Ovary (tissue), 9 donors: ENCODE measurements around the gene SCN1A. TPM values are rescaled to one million over a fixed set of nuclear protein-coding genes. Genes with fewer than 3 reads are reported as not detected.

ENCODE experiments used
- DNase-seq, 5 donors: peaks; one replicate each; pipeline ENCODE4 v3.0.0-alpha.2; 2019 to 2020
- H3K27ac ChIP-seq, 2 donors: fragments of 200-600 bp; one replicate each; pipeline versions ENCODE4 v1.5.1 to v1.8.0; 2019 to 2022
- H3K27me3 ChIP-seq: fragments of 200-600 bp; one replicate; pipeline ENCODE4 v1.8.0; 2022
- H3K36me3 ChIP-seq: fragments of 200-600 bp; sonication (generic); one replicate; pipeline ENCODE4 v1.5.1; 2019
- H3K4me1 ChIP-seq: one replicate; pipeline ENCODE4 v1.8.1; 2013; ENCODE audit warnings: mild to moderate bottlenecking, moderate library complexity; ENCODE audit not compliant: insufficient read depth
- H3K4me3 ChIP-seq: fragments of 200-600 bp; sonication (generic); one replicate; pipeline ENCODE4 v1.5.1; 2017
- H3K9me3 ChIP-seq, 2 donors: fragments of 200-600 bp in 1 of 2; sonication (generic) in 1 of 2; one replicate each; pipeline versions ENCODE4 v1.5.1 to v1.8.1; 2013 to 2019; ENCODE audit warnings: mild to moderate bottlenecking in 1 of 2, moderate library complexity in 1 of 2
- EP300 ChIP-seq: sonication (generic); formaldehyde crosslinking; IDR thresholded peaks from one replicate; pipeline ENCODE4 v1.6.1; 2017; ENCODE audit warnings: antibody characterized with exemption
- POLR2A ChIP-seq: fragments of 450-650 bp; IDR thresholded peaks from one replicate; pipeline ENCODE4 v1.6.1; 2017; ENCODE audit warnings: antibody characterized with exemption, mild to moderate bottlenecking, moderate library complexity
- WGBS, 3 donors: extraction: QIAGEN DNeasy Blood & Tissue Kit in 1 of 3; methylation state at CpG; one replicate each; pipeline versions ENCODE4 v1.1.5 to v1.1.7; 2013 to 2017; 5-methylcytosine and 5-hydroxymethylcytosine counted together
- intact Hi-C, 4 donors: fragments of 100-400 bp; cut with DNase I; formaldehyde crosslinking; loops; one replicate each; pipeline versions ENCODE4 v1.11.0 to v1.15.1; 2022 to 2023
- polyA plus RNA-seq, 2 donors: library from polyadenylated mRNA; stranded (reverse); fragments of 200-250 nt in 1 of 2; fragments of 350-450 nt in 1 of 2; fragmentation: Illumina TruSeq in 1 of 2; extraction: RNeasy Lipid Tissue Mini Kit (QIAGEN cat#74804) in 1 of 2; gene quantifications; one replicate each; pipeline ENCODE4 v1.2.3, GENCODE V29; 2013 to 2014
- total RNA-seq, 7 donors: library from RNA; depleted of rRNA in 2 of 7; stranded (reverse); fragments of >200 nt in 2 of 7; fragmentation: NEBNext Ultra II Directional in 3 of 7; extraction: Animal tissue kit (Norgen Biotek cat#: 25700) in 3 of 7; gene quantifications; one replicate each; pipeline versions ENCODE4 v1.1.0 to v1.2.4, GENCODE V29; 2016 to 2023
- TF ChIP-seq, protein P1 (sequence below), 3 donors: fragments of 450-650 bp in 2 of 3; fragments of 200-600 bp in 1 of 3; IDR thresholded peaks; one replicate each; pipeline versions ENCODE4 v1.5.1 to v1.8.0; 2016 to 2022; ENCODE audit warnings: antibody characterized with exemption in 3 of 3, mild to moderate bottlenecking in 1 of 3
- donor health status: DM: no; HTN: no; CAD: no; lungs with moderate emphysema.
- donor health status: DM: no; HTN: no; CAD: no.
- donor health status: Bipolar disorder and iron deficiency.
- donor health status: DM: yes; HTN: yes; CAD: no.
- donor health status: DM: no; HTN: no; CAD: no.
- donor health status: DM: yes; HTN: yes; CAD: no.

The SCN1A gene
- total and polyA plus RNA-seq, 9 donors = under 0.01 to 5.6 (median 0.34) TPM; not detected in 5

DNA sequence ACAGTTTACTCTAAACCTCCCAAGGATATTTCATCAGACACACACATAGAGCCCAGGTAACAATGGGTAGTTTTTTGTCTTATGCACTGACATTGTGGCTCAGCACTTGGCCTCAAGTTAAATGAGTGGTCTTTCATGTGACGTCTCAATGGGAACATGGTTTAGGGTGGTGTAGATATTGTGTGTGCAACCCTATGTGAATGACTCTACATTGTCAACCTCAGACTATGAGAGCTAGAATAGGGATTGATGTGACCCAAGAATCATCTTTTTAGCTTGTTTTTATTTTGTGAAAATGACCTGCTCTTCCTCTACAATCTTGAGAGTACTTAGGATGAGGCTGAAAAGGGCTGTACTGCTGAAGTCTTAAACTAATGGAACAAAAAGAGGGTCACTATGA, 86.2 kb downstream of the SCN1A start:
- Histone ChIP-seq H3K27me3 (no peaks in the 10 kb centered on the region), H3K4me3 (no peak overlapping the region), H3K27ac (no peak overlapping the region), H3K36me3 (no peaks in the 10 kb centered on the region), H3K9me3 (no peaks in the 10 kb centered on the region), H3K4me1 (no peaks in the 10 kb centered on the region)
- intact Hi-C loops = no loop called here
- TF ChIP-seq POLR2A = no peak
- TF ChIP-seq, protein P1, sequence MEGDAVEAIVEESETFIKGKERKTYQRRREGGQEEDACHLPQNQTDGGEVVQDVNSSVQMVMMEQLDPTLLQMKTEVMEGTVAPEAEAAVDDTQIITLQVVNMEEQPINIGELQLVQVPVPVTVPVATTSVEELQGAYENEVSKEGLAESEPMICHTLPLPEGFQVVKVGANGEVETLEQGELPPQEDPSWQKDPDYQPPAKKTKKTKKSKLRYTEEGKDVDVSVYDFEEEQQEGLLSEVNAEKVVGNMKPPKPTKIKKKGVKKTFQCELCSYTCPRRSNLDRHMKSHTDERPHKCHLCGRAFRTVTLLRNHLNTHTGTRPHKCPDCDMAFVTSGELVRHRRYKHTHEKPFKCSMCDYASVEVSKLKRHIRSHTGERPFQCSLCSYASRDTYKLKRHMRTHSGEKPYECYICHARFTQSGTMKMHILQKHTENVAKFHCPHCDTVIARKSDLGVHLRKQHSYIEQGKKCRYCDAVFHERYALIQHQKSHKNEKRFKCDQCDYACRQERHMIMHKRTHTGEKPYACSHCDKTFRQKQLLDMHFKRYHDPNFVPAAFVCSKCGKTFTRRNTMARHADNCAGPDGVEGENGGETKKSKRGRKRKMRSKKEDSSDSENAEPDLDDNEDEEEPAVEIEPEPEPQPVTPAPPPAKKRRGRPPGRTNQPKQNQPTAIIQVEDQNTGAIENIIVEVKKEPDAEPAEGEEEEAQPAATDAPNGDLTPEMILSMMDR (IDR thresholded peaks at IDR 0.05) = no peak
- TF ChIP-seq EP300 = no peak
- 90 to 97% (median 91%) methylated on average over 1 of the region's 1 CpG for WGBS, 3 donors
- no peak for DNase-seq

DNA sequence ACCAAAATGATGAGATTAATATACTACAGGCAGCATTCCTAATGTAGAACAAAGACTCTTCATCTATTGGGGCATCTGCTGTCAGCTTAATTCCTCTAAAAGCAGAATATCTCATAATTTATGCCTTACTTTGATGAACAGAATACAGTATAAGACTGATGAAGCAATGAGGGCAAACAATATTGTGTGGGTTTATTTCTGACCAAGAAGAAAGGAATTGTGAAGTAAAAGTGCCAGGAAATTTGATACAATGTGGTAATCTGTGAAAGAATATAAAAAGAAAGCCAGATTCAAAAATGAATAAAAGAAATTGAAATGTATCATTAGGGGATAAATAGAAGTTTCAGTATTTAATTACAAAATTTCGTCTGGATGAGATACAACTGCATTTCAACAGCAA, 95.5 kb downstream of the SCN1A start:
- no peak overlapping the region for H3K27ac ChIP-seq
- H3K4me1 ChIP-seq = no peaks in the 10 kb centered on the region
- H3K27me3 ChIP-seq = no peaks in the 10 kb centered on the region
- 2 to 30% (median 29%) methylated on average over 1 of the region's 1 CpG for WGBS, 3 donors
- no peaks in the 10 kb centered on the region for H3K36me3 ChIP-seq
- no peaks in the 10 kb centered on the region for H3K9me3 ChIP-seq
- intact Hi-C loops = no loop called here
- no peak overlapping the region for H3K4me3 ChIP-seq
- no peak for DNase-seq
- TF ChIP-seq, protein P1 (IDR thresholded peaks at IDR 0.05) = no peak
- no peak for TF ChIP-seq EP300

DNA sequence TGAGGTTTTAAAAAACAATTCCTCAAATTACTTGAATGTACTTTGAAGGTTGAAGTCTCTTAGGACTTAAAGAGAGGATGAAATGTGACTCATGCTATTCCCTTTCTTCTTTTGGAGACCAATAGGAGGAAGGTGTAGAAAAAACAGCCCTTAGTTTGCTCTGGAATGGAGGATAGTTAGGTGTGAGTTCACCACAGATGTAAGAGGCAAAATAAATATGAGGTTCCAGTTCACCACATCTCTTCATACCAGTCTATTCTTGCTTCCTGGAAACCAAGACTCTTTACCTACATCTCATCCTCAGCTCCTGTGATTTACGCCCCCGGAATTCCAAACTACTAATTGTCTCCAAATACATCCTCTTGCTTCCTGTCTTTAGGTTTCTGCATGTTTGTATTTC, 96.8 kb downstream of the SCN1A start:
- H3K9me3 ChIP-seq = no peaks in the 10 kb centered on the region
- no peaks in the 10 kb centered on the region for H3K27me3 ChIP-seq
- TF ChIP-seq, protein P1 (IDR thresholded peaks at IDR 0.05) = no peak
- no peak for TF ChIP-seq POLR2A
- TF ChIP-seq EP300 = no peak
- 75 to 81% (median 75%) methylated on average over 2 of the region's 2 CpGs for WGBS, 3 donors
- no peak overlapping the region for H3K27ac ChIP-seq
- H3K4me1 ChIP-seq = no peaks in the 10 kb centered on the region
- intact Hi-C loops = no loop called here
- H3K36me3 ChIP-seq = no peaks in the 10 kb centered on the region
- no peak for DNase-seq
- H3K4me3 ChIP-seq = no peak overlapping the region

DNA sequence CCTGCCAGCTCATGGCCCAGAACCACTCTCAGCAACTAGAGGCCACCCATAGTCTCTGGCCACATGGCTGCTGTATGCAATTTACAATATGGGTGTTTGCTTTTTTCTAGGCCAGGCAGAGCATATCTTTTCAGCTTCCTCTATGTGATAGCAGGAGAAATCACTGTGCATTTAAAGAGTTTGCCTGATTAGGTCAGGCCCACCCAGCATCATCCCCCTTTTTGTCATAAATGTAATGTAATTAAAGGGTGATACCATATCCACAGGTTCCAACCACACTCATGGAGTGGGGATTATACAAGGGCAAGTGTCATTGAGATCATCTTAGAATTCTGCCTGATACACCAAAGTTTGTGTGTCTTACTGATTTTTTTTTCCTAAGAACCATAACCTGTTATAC, 102.5 kb downstream of the SCN1A start:
- intact Hi-C loops = no loop called here
- Histone ChIP-seq H3K27me3 (no peaks in the 10 kb centered on the region), H3K9me3 (no peaks in the 10 kb centered on the region), H3K27ac (no peak overlapping the region), H3K4me3 (no peak overlapping the region), H3K36me3 (no peaks in the 10 kb centered on the region), H3K4me1 (no peaks in the 10 kb centered on the region)
- TF ChIP-seq, protein P1 (IDR thresholded peaks at IDR 0.05) = no peak
- no peak for TF ChIP-seq EP300
- no peak for TF ChIP-seq POLR2A
- DNase-seq = no peak

DNA sequence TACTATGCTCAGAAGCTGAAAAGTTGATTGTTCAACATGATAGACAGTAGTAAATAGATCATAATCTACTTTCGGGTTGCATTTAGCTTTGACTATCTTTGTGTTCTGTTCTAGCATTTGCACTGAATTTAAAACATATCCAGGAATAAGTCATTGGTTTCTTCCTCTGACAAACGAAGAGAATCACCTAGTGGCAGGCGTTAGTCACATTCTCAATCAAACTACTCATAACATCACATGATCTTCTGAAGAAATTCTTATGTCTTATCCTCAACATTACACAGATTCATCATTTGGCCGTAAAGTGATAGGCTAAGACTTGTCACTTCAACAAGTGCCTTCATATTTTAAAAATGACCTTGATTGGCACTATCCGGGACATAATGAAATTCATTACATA, 110.6 kb downstream of the SCN1A start:
- H3K4me3 ChIP-seq = no peak overlapping the region
- intact Hi-C loops = no loop called here
- no peaks in the 10 kb centered on the region for H3K9me3 ChIP-seq
- peaks cover 3% of the 10 kb centered on the region for H3K27me3 ChIP-seq
- H3K27ac ChIP-seq = no peak overlapping the region
- WGBS, 3 donors = 67 to 79% (median 73%) methylated on average over 5 of the region's 5 CpGs
- TF ChIP-seq EP300 = no peak
- TF ChIP-seq, protein P1 (IDR thresholded peaks at IDR 0.05) = no peak
- TF ChIP-seq POLR2A = no peak
- H3K4me1 ChIP-seq = no peaks in the 10 kb centered on the region
- no peaks in the 10 kb centered on the region for H3K36me3 ChIP-seq
- no peak for DNase-seq
